Trophoblast cell (in vitro differentiated cells and primary cell): Measurements from ENCODE around the gene CEACAM16.

ENCODE experiments used
- DNase-seq, 2 donors: peaks; one replicate each; pipeline ENCODE4 v3.0.0-alpha.2; 2016
- H2AFZ ChIP-seq: 2 replicates; pipeline ENCODE4 v1.6.1; 2013; ENCODE audit warnings: low read length, moderate library complexity, mild to moderate bottlenecking; ENCODE audit not compliant: insufficient read depth, poor library complexity
- H2AK5ac ChIP-seq: 2 replicates; pipeline ENCODE4 v1.6.1; 2013; ENCODE audit warnings: mild to moderate bottlenecking, low read length
- H2BK120ac ChIP-seq: 2 replicates; pipeline ENCODE4 v1.6.1; 2013; ENCODE audit warnings: low read length, mild to moderate bottlenecking, moderate library complexity; ENCODE audit not compliant: insufficient read depth, poor library complexity
- H2BK12ac ChIP-seq: 2 replicates; pipeline ENCODE4 v1.6.1; 2013; ENCODE audit warnings: mild to moderate bottlenecking, low read length, moderate library complexity
- H2BK5ac ChIP-seq: 2 replicates; pipeline ENCODE4 v1.6.1; 2013; ENCODE audit warnings: low read length, low read depth, moderate library complexity, mild to moderate bottlenecking; ENCODE audit not compliant: poor library complexity
- H3K14ac ChIP-seq: 2 replicates; pipeline ENCODE4 v1.6.1; 2013; ENCODE audit warnings: mild to moderate bottlenecking, low read length
- H3K18ac ChIP-seq: 2 replicates; pipeline ENCODE4 v1.6.1; 2013; ENCODE audit warnings: mild to moderate bottlenecking, low read length
- H3K23ac ChIP-seq: 2 replicates; pipeline ENCODE4 v1.6.1; 2013; ENCODE audit warnings: low read length
- H3K27ac ChIP-seq: 2 replicates; pipeline ENCODE4 v1.5.1; 2013; ENCODE audit warnings: low read depth, mild to moderate bottlenecking, inconsistent platforms, low read length, moderate library complexity
- H3K27me3 ChIP-seq: 2 replicates; pipeline ENCODE4 v1.6.1; 2013; ENCODE audit warnings: inconsistent platforms, mild to moderate bottlenecking, low read length, moderate library complexity; ENCODE audit not compliant: insufficient read depth
- H3K36me3 ChIP-seq, 2 experiments: 1 replicate in 1 of 2; 2 replicates in 1 of 2; pipeline ENCODE4 v1.6.1; 2013; ENCODE audit warnings: low read length in 2 of 2, mild to moderate bottlenecking in 2 of 2, moderate library complexity in 1 of 2; ENCODE audit not compliant: insufficient read depth in 2 of 2, control insufficient read depth in 1 of 2
- H3K4ac ChIP-seq: 2 replicates; pipeline ENCODE4 v1.6.1; 2013; ENCODE audit warnings: low read depth, mild to moderate bottlenecking, low read length, moderate library complexity
- H3K4me1 ChIP-seq, 2 experiments: 1 replicate in 1 of 2; 2 replicates in 1 of 2; pipeline ENCODE4 v1.6.1; 2013; ENCODE audit warnings: low read length in 2 of 2, mild to moderate bottlenecking in 2 of 2, moderate library complexity in 1 of 2; ENCODE audit not compliant: insufficient read depth in 2 of 2, control insufficient read depth in 1 of 2
- H3K4me2 ChIP-seq: 2 replicates; pipeline ENCODE4 v1.6.1; 2013; ENCODE audit warnings: inconsistent platforms, mild to moderate bottlenecking, low read length, moderate library complexity
- H3K4me3 ChIP-seq: 2 replicates; pipeline ENCODE4 v1.5.1; 2013; ENCODE audit warnings: mild to moderate bottlenecking, low read depth, low read length, inconsistent platforms
- H3K79me1 ChIP-seq: one replicate; pipeline ENCODE4 v1.6.1; 2013; ENCODE audit warnings: low read length
- H3K79me2 ChIP-seq: 2 replicates; pipeline ENCODE4 v1.6.1; 2013; ENCODE audit warnings: low read length, mild to moderate bottlenecking; ENCODE audit not compliant: control insufficient read depth, insufficient read depth, poor library complexity
- H3K9ac ChIP-seq: 2 replicates; pipeline ENCODE4 v1.6.1; 2013; ENCODE audit warnings: mild to moderate bottlenecking, low read length
- H3K9me3 ChIP-seq: 2 replicates; pipeline ENCODE4 v1.6.1; 2013; ENCODE audit warnings: low read depth, mild to moderate bottlenecking, control low read depth, inconsistent platforms, low read length; ENCODE audit not compliant: insufficient read depth
- H4K12ac ChIP-seq: 2 replicates; pipeline ENCODE4 v1.6.1; 2013; ENCODE audit warnings: low read depth, mild to moderate bottlenecking, low read length, moderate library complexity
- H4K8ac ChIP-seq: 2 replicates; pipeline ENCODE4 v1.6.1; 2013; ENCODE audit warnings: low read depth, mild to moderate bottlenecking, low read length, moderate library complexity
- H4K91ac ChIP-seq: one replicate; pipeline ENCODE4 v1.6.1; 2013; ENCODE audit warnings: low read depth, mild to moderate bottlenecking, low read length, moderate library complexity
- WGBS: extraction: QIAGEN DNeasy Blood & Tissue Kit; methylation state at CpG from one replicate; pipeline ENCODE4 v1.1.7; 2013; ENCODE audit warnings: missing lambda C conversion rate; ENCODE audit not compliant: insufficient read length, insufficient coverage; ENCODE audit errors: extremely low coverage; 5-methylcytosine and 5-hydroxymethylcytosine counted together

Gene CEACAM16

DNA sequence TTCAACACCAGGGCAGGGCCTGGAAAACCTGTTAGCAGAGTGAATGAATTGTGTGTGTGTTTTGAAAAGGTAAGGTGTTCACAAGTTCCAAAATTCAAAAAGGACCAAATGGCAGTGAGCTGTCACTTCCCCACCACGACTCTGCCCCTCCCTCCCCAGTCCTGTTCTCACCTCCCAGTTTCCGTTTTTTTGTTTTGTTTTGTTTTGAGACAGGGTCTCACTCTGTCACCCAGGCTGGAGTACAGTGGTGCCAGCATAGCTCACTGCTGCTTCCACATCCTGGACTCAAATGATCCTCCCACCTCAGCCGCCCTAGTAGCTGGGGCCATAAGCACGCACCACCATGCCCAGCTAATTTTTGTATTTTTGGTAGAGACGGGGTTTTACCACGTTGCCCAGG is 29.2 kb downstream of the CEACAM16 start:
- H3K14ac ChIP-seq: no peak overlapping the region

DNA sequence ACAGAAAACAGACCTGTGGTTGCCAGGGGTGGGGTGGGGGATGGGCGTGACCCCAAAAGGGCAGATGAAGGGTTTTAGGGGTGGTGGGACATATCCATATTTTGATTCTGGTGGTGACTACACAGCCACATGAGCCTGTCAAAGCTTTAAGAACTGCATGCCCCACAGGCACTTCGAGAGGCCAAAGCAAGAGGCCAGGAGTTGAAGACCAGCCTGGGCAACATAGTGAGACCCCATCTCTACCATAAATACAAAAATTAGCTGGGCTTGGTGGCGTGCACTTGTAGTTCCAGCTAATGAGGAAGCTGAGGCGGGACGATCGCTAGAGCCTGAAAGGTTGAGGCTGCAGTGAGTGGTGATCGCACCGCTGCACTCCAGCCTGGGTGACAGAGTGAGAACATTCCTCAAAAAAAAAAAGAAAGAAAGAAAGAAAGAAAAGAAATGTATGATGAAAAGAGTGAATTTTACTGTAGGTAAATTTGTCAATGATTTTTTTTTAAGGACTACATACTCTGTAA is 30.6 kb downstream of the CEACAM16 start:
- no peak overlapping the region for H4K12ac ChIP-seq
- H3K36me3 ChIP-seq: no peaks in the 10 kb centered on the region
- H2BK12ac ChIP-seq: no peak overlapping the region
- H2AK5ac ChIP-seq: no peak overlapping the region
- H3K9ac ChIP-seq: no peak overlapping the region
- H3K27ac ChIP-seq: no peak overlapping the region
- no peak overlapping the region for H3K4me3 ChIP-seq
- H3K79me1 ChIP-seq: no peaks in the 10 kb centered on the region
- no peak overlapping the region for H3K4ac ChIP-seq
- no peak overlapping the region for H3K23ac ChIP-seq
- H2BK5ac ChIP-seq: no peak overlapping the region
- H3K79me2 ChIP-seq: no peaks in the 10 kb centered on the region
- no peak overlapping the region for H4K8ac ChIP-seq
- no peaks in the 10 kb centered on the region for H3K27me3 ChIP-seq
- H3K18ac ChIP-seq: no peak overlapping the region
- H2BK120ac ChIP-seq: no peak overlapping the region
- no peak overlapping the region for H3K14ac ChIP-seq
- H2AFZ ChIP-seq: no peak overlapping the region
- no peak overlapping the region for H4K91ac ChIP-seq
- no peaks in the 10 kb centered on the region for H3K4me1 ChIP-seq
- no CpG with 5 or more reads among the region's 8 CpGs for WGBS
- H3K9me3 ChIP-seq: no peaks in the 10 kb centered on the region
- DNase-seq: no peak
- no peak overlapping the region for H3K4me2 ChIP-seq

More for the DNA sequence above, 29.2 kb downstream of the CEACAM16 start:
- Histone ChIP-seq H3K36me3 (no peaks in the 10 kb centered on the region), H3K27ac (no peak overlapping the region), H3K18ac (no peak overlapping the region), H4K8ac (no peak overlapping the region), H2BK5ac (no peak overlapping the region), H4K91ac (no peak overlapping the region), H3K9me3 (no peaks in the 10 kb centered on the region), H3K23ac (no peak overlapping the region), H3K4me1 (no peaks in the 10 kb centered on the region), H2AFZ (no peak overlapping the region), H3K9ac (no peak overlapping the region), H2BK12ac (no peak overlapping the region), H2BK120ac (no peak overlapping the region), H3K79me2 (no peaks in the 10 kb centered on the region), H3K4ac (no peak overlapping the region), H2AK5ac (no peak overlapping the region), H3K27me3 (no peaks in the 10 kb centered on the region), H4K12ac (no peak overlapping the region), H3K4me2 (no peak overlapping the region), H3K4me3 (no peak overlapping the region), H3K79me1 (no peaks in the 10 kb centered on the region)
- no peak for DNase-seq
- no CpG with 5 or more reads among the region's 6 CpGs for WGBS

DNA sequence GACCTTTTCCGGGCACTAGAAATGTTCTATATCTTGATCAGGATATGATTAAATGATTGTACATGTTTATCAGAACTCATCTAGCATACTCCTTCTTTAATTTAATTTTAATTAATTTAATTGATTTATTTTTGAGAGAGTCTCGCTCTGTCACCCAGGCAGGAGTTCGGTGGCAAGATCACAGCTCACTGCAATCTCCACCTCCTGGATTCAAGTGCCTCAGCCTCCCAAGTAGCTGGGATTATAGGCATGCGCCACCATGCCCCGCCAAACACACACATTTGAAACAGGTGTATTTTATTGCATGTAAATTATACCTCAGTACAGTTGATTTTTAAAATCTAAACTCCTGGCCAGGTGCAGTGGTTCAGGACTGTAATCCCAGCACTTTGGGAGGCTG is 32.1 kb downstream of the CEACAM16 start:
- Histone ChIP-seq H3K14ac (no peak overlapping the region), H2AK5ac (no peak overlapping the region), H3K4me2 (no peak overlapping the region), H2AFZ (no peak overlapping the region), H3K4me3 (no peak overlapping the region), H3K23ac (no peak overlapping the region), H3K9me3 (no peaks in the 10 kb centered on the region), H3K27ac (no peak overlapping the region), H4K91ac (no peak overlapping the region), H4K8ac (no peak overlapping the region), H3K4ac (no peak overlapping the region), H3K79me1 (no peaks in the 10 kb centered on the region), H3K9ac (no peak overlapping the region), H2BK12ac (no peak overlapping the region), H3K18ac (no peak overlapping the region), H3K27me3 (no peaks in the 10 kb centered on the region), H3K79me2 (no peaks in the 10 kb centered on the region), H2BK5ac (no peak overlapping the region), H3K4me1 (no peaks in the 10 kb centered on the region), H4K12ac (no peak overlapping the region), H2BK120ac (no peak overlapping the region), H3K36me3 (no peaks in the 10 kb centered on the region)
- DNase-seq: no peak
- no CpG with 5 or more reads among the region's 5 CpGs for WGBS

DNA sequence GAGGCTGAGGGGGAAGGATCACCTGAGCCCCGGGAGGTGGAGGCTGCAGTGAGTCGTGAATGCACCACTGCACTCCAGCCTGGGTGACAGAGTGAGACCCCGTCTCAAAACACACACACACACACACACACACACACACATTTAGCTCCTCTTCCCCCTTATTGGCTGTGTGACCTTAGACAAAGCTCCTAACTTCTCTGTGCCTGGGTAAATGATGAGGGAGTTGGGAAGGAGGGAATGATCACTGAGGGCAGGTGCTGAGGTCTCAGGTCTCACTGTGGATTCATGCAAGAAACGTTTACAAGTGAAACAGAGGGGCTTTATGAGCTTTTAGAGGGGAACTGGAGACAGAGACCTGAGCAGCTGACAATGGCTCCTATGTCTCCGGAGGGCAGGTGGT is 32.7 kb downstream of the CEACAM16 start:
- Histone ChIP-seq H3K4me2 (no peak overlapping the region), H3K9ac (no peak overlapping the region), H4K8ac (no peak overlapping the region), H4K12ac (no peak overlapping the region), H3K27ac (no peak overlapping the region), H2AK5ac (no peak overlapping the region), H2AFZ (no peak overlapping the region), H3K79me1 (no peaks in the 10 kb centered on the region), H3K4me1 (no peaks in the 10 kb centered on the region), H3K4me3 (no peak overlapping the region), H3K27me3 (no peaks in the 10 kb centered on the region), H3K14ac (no peak overlapping the region), H3K9me3 (no peaks in the 10 kb centered on the region), H3K23ac (no peak overlapping the region), H2BK120ac (no peak overlapping the region), H3K18ac (no peak overlapping the region), H4K91ac (no peak overlapping the region), H2BK12ac (no peak overlapping the region), H3K36me3 (no peaks in the 10 kb centered on the region), H3K79me2 (no peaks in the 10 kb centered on the region), H3K4ac (no peak overlapping the region), H2BK5ac (no peak overlapping the region)
- no peak for DNase-seq
- WGBS: no CpG with 5 or more reads among the region's 5 CpGs
